RWPE2 (cell line): ENCODE data around the gene UBL7.

Source experiments
- ATAC-seq: fragments of 200-7000 bp; cut with Tn5 transposase; 3 replicates; pipeline ENCODE4 v1.9.1; 2021; ENCODE audit warnings: low read depth
- DNase-seq: peaks from one replicate; pipeline ENCODE4 v3.0.0-alpha.2; 2020; ENCODE audit warnings: low spot score
- H3K27ac ChIP-seq: fragments of 450-650 bp; 2 replicates; pipeline ENCODE4 v1.5.1; 2017; ENCODE audit warnings: mild to moderate bottlenecking; ENCODE audit not compliant: poor library complexity, severe bottlenecking
- H3K27me3 ChIP-seq: fragments of 250-450 bp; sonication (Bioruptor Pico); 2 replicates; pipeline ENCODE4 v1.5.1; 2021; ENCODE audit warnings: mild to moderate bottlenecking, moderate library complexity; ENCODE audit not compliant: insufficient read depth, poor library complexity, severe bottlenecking
- H3K36me3 ChIP-seq: fragments of 250-450 bp; sonication (Bioruptor Pico); 2 replicates; pipeline ENCODE4 v1.5.1; 2020; ENCODE audit warnings: low read depth, mild to moderate bottlenecking, moderate library complexity
- H3K4me1 ChIP-seq: fragments of 250-450 bp; sonication (Bioruptor Pico); 2 replicates; pipeline ENCODE4 v1.5.1; 2021; ENCODE audit warnings: mild to moderate bottlenecking, moderate library complexity; ENCODE audit not compliant: insufficient read depth, poor library complexity, severe bottlenecking
- H3K4me3 ChIP-seq: fragments of 250-450 bp; sonication (Bioruptor Pico); 2 replicates; pipeline ENCODE4 v1.5.1; 2021; ENCODE audit warnings: mild to moderate bottlenecking, moderate library complexity; ENCODE audit not compliant: severe bottlenecking
- H3K9me3 ChIP-seq: fragments of 250-450 bp; sonication (Bioruptor Pico); 2 replicates; pipeline ENCODE4 v1.5.1; 2021; ENCODE audit warnings: mild to moderate bottlenecking, moderate library complexity; ENCODE audit not compliant: severe bottlenecking
- TF ChIP-seq, protein P1 (sequence below): fragments of 450-650 bp; IDR thresholded peaks from one replicate; pipeline ENCODE4 v1.5.1; 2017; ENCODE audit warnings: mild to moderate bottlenecking, moderate library complexity; ENCODE audit not compliant: poor library complexity, severe bottlenecking

UBL7 gene

DNA sequence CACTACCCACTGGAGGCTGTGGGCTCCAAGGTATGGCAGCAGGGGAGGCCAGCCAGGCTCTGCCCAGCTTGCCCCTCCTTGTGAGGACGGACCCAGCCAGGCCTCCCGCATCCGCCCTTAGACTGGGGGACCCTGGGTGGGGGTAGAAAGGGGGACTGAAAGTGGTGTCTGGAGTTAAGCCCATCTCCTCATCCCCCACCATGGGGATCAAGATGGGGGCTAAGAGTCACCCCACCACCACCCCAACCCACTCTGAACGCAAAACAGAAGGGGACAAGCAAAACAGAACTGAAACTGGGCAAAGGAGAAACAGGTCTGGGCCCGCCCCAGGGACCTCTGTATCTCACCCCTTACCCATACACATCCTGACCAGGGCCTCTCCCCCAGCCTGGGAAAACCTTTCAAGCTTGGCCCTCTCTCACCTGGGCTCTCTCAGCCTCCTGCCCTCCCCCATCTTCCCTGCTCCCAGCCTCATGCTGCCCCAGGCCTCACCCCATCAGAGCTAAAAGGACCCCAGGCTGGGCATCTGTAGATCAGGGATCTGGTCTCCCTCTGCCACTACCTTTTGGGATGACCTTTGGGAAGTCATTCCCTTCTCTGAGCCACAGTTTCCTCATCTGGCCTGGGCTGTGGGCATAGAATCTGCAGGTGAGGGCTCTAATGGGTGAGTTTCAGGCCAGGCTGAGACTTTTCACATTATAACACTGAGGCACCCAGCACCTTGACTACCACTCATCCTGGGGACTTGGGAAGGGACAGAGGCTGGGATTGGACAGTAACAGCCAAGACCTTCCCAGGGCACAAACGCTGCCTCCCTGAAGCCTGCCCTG, 63.5 kb downstream of the UBL7 start:
- peaks cover 54% of the 10 kb centered on the region for H3K4me1 ChIP-seq
- DNase-seq, result no peak
- H3K36me3 ChIP-seq, result no peaks in the 10 kb centered on the region
- ATAC-seq, result peak; percentile 22; the same call in 2 of the 3 replicates
- H3K27ac ChIP-seq, result peak overlapping the region; percentile 95
- H3K9me3 ChIP-seq, result no peaks in the 10 kb centered on the region
- no peak overlapping the region for H3K4me3 ChIP-seq
- no peaks in the 10 kb centered on the region for H3K27me3 ChIP-seq
- TF ChIP-seq, protein P1, sequence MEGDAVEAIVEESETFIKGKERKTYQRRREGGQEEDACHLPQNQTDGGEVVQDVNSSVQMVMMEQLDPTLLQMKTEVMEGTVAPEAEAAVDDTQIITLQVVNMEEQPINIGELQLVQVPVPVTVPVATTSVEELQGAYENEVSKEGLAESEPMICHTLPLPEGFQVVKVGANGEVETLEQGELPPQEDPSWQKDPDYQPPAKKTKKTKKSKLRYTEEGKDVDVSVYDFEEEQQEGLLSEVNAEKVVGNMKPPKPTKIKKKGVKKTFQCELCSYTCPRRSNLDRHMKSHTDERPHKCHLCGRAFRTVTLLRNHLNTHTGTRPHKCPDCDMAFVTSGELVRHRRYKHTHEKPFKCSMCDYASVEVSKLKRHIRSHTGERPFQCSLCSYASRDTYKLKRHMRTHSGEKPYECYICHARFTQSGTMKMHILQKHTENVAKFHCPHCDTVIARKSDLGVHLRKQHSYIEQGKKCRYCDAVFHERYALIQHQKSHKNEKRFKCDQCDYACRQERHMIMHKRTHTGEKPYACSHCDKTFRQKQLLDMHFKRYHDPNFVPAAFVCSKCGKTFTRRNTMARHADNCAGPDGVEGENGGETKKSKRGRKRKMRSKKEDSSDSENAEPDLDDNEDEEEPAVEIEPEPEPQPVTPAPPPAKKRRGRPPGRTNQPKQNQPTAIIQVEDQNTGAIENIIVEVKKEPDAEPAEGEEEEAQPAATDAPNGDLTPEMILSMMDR, result no peak

DNA sequence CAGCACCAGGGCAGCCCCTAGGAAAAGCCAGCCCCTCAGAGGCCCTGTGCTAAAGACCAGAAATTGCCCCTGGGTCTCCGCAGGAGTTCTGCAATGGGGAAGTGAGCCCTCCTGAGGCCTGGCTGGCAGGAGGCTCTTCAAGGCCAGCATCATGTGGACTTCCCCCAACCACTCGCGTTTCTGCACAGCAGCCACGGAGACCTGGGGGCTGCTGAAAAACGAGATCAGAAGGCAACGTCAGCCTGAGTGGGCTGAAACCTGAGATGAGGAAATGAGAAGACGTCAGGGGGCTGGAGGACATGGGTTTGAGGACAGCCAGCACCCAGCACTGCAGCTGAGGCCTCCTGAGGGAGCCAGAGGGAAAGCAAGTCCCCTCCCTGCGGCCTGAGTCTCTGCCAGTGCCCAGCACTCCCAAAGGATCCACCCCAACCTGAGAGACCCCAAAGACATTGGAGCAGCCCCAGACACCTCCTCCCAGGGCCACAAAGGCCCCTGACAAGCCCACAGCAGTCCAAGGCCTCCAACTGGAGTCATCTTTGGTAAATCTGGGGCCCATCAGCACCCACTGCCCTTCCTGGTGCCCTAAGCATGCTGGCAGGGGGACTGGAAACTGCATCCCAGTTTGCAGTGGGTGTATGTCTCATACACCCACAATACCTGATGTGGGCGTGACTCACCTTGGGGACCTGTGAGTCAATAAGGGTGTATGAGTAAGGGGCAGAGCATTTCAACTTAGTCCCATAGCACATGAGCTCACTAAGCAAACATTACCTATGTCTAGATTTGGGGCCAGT, 64.3 kb downstream of the UBL7 start:
- peak overlapping the region; percentile 95 for H3K27ac ChIP-seq
- DNase-seq, result peak; percentile 96
- TF ChIP-seq, protein P1, result no peak
- H3K36me3 ChIP-seq, result no peaks in the 10 kb centered on the region
- peaks cover 54% of the 10 kb centered on the region for H3K4me1 ChIP-seq
- H3K9me3 ChIP-seq, result no peaks in the 10 kb centered on the region
- no peak overlapping the region for H3K4me3 ChIP-seq
- ATAC-seq, result peak; percentile 90
- H3K27me3 ChIP-seq, result no peaks in the 10 kb centered on the region

DNA sequence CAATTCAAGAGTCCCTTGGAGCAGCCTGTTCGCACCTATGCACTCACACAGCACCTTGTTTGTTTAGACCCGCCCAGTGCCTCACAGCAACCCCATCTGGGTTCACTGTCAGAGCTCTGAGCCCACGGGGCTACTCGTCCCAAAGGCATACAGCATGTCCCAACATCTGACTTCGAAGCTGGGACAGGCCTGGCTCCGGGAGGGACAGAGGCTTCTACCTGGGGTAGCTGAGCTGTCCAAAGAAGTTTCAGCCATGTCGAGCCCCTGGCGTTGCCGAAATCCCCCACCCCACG, 64.9 kb downstream of the UBL7 start:
- H3K27ac ChIP-seq, result peak overlapping the region; percentile 95
- TF ChIP-seq, protein P1, result no peak
- DNase-seq (no peak), ATAC-seq (no peak)
- no peak overlapping the region for H3K4me3 ChIP-seq
- no peaks in the 10 kb centered on the region for H3K9me3 ChIP-seq
- H3K36me3 ChIP-seq, result no peaks in the 10 kb centered on the region
- no peaks in the 10 kb centered on the region for H3K27me3 ChIP-seq
- peaks cover 52% of the 10 kb centered on the region for H3K4me1 ChIP-seq
